ENCODE data around the gene BORCS6. TPM values are rescaled to one million over a fixed set of nuclear protein-coding genes. Genes with fewer than 3 reads are reported as not detected.

The BORCS6 gene
- total and polyA plus RNA-seq, 9 of the 15 experiments (the other 6 are each of a cell fraction or from before 2014, with no cell fraction given), result 0.01 to 7.4 (median 2.3) TPM

DNA sequence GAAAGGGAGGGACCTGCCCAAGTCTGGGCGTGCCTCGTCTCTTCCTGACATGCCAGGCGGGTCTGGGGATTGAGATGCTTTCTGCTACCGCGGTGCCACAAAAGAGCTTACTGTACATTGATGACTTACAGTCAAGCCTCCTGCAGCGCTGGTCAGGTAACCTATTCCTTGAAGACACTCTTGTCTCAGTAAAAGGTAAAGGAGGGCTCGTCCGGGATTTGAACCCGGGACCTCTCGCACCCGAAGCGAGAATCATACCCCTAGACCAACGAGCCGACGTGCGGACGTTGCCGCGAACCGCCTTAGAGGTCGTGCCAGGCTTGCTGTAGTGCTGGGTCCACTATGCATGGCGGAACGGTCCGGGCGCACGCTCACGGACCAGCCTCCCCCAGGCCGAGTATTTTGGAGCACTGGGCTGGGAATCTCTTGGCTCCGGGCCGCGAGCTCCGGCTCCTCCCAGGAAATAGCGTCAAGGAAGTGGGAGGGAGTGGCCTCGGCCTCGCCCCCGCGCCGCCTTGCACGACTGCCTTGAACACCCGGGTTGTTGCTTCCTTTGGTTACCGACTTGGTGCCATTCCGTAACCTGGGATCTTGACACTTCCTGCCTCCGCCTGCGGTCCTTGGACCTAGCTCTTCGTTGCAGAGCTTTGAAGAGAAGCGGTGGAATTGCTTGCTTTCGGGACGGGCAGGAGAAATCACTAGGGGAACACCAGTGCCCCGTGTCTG lies 32.8 kb upstream of the BORCS6 start (continued):
- TF ChIP-seq CREM (IDR thresholded peaks at IDR 0.05; ENCODE audit: low read depth) (peak; percentile 75), ZSCAN29 (IDR thresholded peaks at IDR 0.05) (peak; percentile 73; the same call in 1 of the 2 replicates), TBL1XR1 (IDR thresholded peaks at IDR 0.05; ENCODE audit: low read length in 2 of 2) (peak in 1 of 2 experiments; percentile 59; a peak in 1 of 4 replicates), ATF7 (IDR thresholded peaks at IDR 0.05) (peak; percentile 46; the same call in 1 of the 2 replicates), CREB1 (IDR thresholded peaks at IDR 0.05) (no peak; the same call in 1 of the 2 replicates), CREB1 (CRISPR knock-in tag; IDR thresholded peaks at IDR 0.05) (0 out of 2 replicates have a peak, but pooled peaks have one; percentile 33), MAZ (CRISPR knock-in tag; conservative IDR thresholded peaks at IDR 0.05 in 1 of 2, IDR thresholded peaks at IDR 0.05 in 1 of 2) (peak in 1 of 2 experiments; percentile 73; a peak in 2 of 4 replicates), ZKSCAN1 (IDR thresholded peaks at IDR 0.05; ENCODE audit: low read depth, low read length) (no peak), TCF7 (IDR thresholded peaks at IDR 0.05; ENCODE audit: borderline replicate concordance) (0 out of 2 replicates have a peak, but pooled peaks have one; percentile 30), ESRRA (IDR thresholded peaks at IDR 0.05; ENCODE audit: borderline replicate concordance, low read depth) (no peak; the same call in 1 of the 2 replicates), EGR1 (conservative IDR thresholded peaks at IDR 0.05) (peak; percentile 93), BCOR (IDR thresholded peaks at IDR 0.05) (peak; percentile 55; the same call in 1 of the 2 replicates), ZNF354B (CRISPR knock-in tag; IDR thresholded peaks at IDR 0.05) (no peak), NEUROD1 (IDR thresholded peaks at IDR 0.05; ENCODE audit: borderline replicate concordance, low read depth, low read length, partially characterized antibody) (no peak), EP400 (IDR thresholded peaks at IDR 0.05) (no peak; the same call in 1 of the 2 replicates), ZNF431 (CRISPR knock-in tag; IDR thresholded peaks at IDR 0.05) (peak; percentile 87), GTF2E2 (tag; IDR thresholded peaks at IDR 0.05) (peak; percentile 66; the same call in 1 of the 2 replicates), HMG20B (CRISPR knock-in tag; IDR thresholded peaks at IDR 0.05) (no peak), RCOR1 (IDR thresholded peaks at IDR 0.05; ENCODE audit: borderline replicate concordance in 1 of 2, low read depth in 2 of 2, low read length in 2 of 2) (no peak), HDAC1 (IDR thresholded peaks at IDR 0.05) (peak in 1 of 2 experiments; percentile 90; a peak in 2 of 4 replicates), FOXP1 (CRISPR knock-in tag; IDR thresholded peaks at IDR 0.05) (no peak; the same call in 1 of the 2 replicates), TBP (optimal IDR thresholded peaks at IDR 0.05; ENCODE audit: low read depth, low read length) (peak; percentile 99), ZNF511 (CRISPR knock-in tag; IDR thresholded peaks at IDR 0.05) (peak; percentile 76), ZBTB43 (CRISPR knock-in tag; IDR thresholded peaks at IDR 0.05) (peak; percentile 82; the same call in 1 of the 2 replicates), SPI1 (IDR thresholded peaks at IDR 0.05; ENCODE audit: borderline replicate concordance, low read depth, low read length) (peak; percentile 47; the same call in 1 of the 2 replicates), SNIP1 (IDR thresholded peaks at IDR 0.05; ENCODE audit: low read depth) (no peak), RBFOX2 (IDR thresholded peaks at IDR 0.05; ENCODE audit: low read depth, low read length) (peak; percentile 73)
- TF ChIP-seq, protein P1, sequence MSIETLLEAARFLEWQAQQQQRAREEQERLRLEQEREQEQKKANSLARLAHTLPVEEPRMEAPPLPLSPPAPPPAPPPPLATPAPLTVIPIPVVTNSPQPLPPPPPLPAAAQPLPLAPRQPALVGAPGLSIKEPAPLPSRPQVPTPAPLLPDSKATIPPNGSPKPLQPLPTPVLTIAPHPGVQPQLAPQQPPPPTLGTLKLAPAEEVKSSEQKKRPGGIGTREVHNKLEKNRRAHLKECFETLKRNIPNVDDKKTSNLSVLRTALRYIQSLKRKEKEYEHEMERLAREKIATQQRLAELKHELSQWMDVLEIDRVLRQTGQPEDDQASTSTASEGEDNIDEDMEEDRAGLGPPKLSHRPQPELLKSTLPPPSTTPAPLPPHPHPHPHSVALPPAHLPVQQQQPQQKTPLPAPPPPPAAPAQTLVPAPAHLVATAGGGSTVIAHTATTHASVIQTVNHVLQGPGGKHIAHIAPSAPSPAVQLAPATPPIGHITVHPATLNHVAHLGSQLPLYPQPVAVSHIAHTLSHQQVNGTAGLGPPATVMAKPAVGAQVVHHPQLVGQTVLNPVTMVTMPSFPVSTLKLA (conservative IDR thresholded peaks at IDR 0.05), result peak in 1 of 2 experiments; percentile 48; a peak in 2 of 4 replicates
